ENCODE results near the gene SREBF2.

Gene SREBF2

GRCh38 chr22:41939981-41940831 lies 107.3 kb downstream of the SREBF2 start:
- in situ Hi-C loops (cut with MboI; ENCODE audit: low sequenced_read_pairs) = loop anchor here (10.0 kb wide), 1 partner anchor 245 kb away; the partner anchor contains the start of gene MEI1

DNA sequence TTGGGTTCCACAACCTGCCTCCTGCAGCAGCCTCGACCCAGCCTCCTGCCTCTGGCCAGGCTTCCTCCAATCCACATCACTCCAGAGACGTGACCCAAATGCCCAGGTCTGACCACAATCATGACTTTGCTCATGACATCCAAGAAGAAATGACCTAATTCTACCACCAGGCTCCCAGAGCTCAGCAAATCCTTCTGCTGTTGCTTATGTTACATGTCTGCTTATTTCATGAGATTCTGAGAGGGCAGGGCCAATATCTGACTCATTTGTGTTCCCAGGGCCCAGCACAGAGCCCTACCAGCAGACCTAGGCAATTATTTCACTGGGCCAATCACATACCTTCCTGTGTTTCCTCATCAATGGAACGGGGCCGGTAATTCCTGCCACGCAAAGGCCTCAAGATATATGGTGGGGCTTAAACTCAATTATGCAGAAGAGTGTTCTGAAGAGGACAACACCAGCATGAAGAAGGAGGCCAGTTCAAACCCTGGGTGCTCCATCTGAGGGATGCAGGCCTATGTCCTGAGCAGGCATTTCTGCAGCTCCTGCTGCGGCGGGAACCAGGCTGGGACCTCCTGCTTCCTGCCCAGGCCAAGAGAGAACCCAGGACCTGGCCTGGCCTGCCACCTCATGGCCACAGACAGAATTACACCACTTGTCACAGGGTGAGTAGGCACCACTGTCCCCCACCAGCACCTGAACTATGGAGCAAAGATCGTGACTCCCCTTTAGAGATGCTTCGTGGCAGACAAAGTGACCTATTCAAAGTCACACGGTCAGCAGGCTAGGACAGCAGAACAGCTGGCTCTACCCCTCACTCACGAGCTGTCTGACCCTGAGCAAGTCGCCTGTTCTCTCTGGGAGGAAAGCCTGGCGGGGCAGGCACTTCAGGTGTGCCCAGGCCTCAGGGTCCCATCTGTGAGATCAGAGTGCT lies 108.2 kb downstream of the SREBF2 start:
- in situ Hi-C loops (cut with MboI; ENCODE audit: low sequenced_read_pairs) = loop anchor here (10.0 kb wide), 1 partner anchor 246 kb away; the partner anchor contains the start of gene MEI1

DNA sequence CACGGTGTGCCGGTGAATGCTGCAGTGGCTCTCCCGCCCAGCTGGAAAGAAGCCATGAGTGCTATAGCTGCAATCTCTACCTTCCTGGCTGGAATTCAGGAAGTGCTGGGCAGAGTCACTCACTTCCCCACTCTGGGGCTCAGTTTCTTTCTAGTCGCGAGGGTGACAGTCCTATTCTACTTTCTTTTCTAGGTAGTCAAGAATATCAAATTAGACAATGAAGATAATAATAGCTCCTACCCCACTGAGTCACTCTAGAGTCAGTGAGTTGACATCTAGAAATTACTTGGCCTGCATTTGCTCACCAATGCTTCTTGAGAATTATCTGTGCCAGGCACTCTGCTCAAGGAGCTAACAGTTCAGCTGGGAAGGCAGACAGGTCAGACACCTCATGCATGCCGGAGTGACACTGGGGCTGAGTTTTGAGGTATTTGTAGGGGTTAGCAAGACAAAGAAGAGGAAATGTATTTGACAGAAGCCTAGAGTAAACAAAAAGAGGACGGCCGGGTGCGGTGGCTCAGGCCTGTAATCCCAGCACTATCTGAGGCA lies 110.8 kb downstream of the SREBF2 start:
- in situ Hi-C loops (cut with MboI; ENCODE audit: low sequenced_read_pairs) = loop anchor here (10.0 kb wide), 1 partner anchor 249 kb away; the partner anchor contains the start of gene MEI1

- in situ Hi-C loops (cut with MboI; ENCODE audit: low sequenced_read_pairs) = loop anchor here (10.0 kb wide), 1 partner anchor 252 kb away; the partner anchor contains the start of gene MEI1
Measured at GRCh38 chr22:41946629-41947423, 113.9 kb downstream of the SREBF2 start, which contains the start of gene CENPM. CENPM (minus strand) TSS chr22:41947152; CDS start chr22:41947076, 76 bp downstream.

DNA sequence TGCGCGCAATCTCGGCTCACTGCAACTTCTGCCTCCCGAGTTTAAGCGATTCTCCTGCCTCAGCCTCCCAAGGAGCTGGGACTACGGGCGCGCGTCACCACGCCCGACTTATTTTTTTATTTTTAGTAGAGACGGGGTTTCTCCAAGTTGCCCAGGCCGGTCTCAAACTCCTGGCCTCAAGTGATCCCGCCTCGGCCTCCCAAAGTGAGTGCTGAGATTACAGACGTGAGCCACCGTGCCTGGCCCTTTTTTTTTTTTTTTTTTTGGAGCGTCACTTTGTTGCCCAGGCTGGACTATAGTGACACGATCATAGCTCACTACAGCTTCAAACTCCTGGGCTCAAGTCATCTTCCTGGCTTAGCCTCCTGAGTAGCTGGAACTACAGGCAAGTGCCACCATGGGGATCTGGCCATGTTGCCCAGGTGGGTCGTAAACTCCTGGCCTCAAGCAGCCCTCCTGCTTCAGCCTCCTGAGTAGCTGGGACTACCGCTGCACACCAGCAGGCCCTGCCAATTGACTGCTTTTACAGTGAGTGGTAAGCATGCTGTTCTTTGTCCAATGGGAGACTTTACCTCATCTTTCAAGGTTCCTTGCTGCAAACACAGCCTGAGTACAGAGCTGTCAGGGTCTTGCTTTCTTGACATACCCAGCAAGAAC lies 114.6 kb downstream of the SREBF2 start:
- in situ Hi-C loops (cut with MboI; ENCODE audit: low sequenced_read_pairs) = loop anchor here (10.0 kb wide), 1 partner anchor 253 kb away; the partner anchor contains the start of gene MEI1

DNA sequence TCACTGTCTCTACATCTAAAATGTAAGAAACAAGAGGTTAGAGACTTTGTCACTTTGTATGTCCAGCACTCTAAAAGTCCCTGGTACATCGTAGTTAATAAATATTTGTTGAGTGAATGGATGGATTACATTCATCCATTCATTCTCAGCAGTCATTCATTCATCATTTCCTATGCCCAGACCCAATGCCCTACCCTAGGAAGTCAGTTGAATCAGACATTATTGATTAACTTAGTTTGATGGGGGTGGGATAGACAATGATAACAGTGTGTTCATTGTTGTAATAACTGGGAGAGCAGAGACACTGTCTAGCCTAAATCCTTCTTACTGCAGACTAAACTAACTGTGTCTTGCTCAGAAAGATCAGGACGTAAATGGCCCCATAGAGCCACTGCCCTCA lies 115.2 kb downstream of the SREBF2 start:
- in situ Hi-C loops (cut with MboI; ENCODE audit: low sequenced_read_pairs) = loop anchor here (10.0 kb wide), 1 partner anchor 253 kb away; the partner anchor contains the start of gene MEI1

- in situ Hi-C loops (cut with MboI; ENCODE audit: low sequenced_read_pairs) = loop anchor here (10.0 kb wide), 1 partner anchor 254 kb away; the partner anchor contains the start of gene MEI1
Measured at GRCh38 chr22:41948928-41949296, 116.0 kb downstream of the SREBF2 start.

DNA sequence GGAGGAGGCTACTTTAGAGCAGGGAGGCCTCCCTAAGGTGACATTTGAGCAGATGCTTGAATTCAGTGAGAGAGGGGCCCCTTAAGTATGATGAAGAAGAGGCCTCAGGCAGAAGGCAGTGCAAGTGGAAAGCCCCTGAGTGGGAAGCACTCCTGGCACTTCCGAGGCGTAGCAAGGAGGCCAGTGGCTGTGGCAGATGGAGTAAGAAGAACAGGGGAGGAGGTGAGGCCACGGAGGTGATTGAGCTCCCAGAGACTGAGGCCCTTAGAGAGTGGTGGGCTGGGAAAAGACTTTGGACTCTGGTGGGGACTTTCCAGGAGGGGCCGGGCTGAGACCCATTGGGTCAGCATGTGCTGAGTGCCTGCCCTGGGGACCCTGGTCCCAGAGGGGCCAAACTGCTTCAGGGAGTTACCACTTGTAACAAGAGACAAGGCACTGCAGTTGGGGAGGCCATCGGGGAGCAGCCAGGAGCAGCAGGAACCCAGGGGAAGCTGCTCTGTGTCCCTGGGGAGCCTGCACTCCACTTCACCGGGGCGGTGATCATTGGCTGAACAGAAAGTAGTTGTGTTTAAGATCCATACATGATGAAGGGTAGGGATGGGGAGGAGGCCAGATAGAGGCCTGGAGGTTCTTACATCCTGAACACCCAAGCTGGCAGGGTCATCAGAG lies 116.5 kb downstream of the SREBF2 start:
- in situ Hi-C loops (cut with MboI; ENCODE audit: low sequenced_read_pairs) = loop anchor here (10.0 kb wide), 1 partner anchor 255 kb away; the partner anchor contains the start of gene MEI1

DNA sequence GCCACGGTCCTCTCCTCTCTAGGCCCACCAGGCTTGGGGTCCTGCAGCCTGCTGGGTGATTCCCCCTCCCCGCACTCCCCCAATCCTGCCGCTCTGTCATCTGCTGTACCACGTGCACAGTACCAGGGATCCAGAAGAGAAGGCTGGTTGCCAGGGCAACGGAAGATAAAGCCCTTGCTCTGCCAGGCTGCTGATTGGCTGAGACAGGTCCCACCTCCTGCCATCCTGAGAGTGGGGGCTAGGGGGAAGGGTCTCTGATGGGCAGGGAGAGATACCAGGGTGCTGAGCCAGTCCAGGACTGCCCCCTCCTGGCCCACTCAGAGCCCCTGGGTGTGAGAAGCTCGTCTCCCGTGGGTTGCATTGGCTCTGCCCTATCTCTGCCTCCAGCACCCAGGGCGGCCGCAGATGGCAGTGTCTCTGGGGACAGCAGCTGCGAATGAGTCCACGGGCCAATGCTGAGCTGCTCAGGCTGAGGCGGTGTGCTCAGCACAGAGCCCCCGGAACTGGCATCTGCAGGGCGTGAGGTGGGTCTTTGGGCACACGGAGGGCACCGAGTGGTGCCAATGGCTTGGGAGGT lies 119.1 kb downstream of the SREBF2 start, which contains the start of gene SMIM45:
Gene SMIM45 (plus strand): TSS at position 253 of the 577 bp plus-strand sequence.
- in situ Hi-C loops (cut with MboI; ENCODE audit: low sequenced_read_pairs) = no loop called here

DNA sequence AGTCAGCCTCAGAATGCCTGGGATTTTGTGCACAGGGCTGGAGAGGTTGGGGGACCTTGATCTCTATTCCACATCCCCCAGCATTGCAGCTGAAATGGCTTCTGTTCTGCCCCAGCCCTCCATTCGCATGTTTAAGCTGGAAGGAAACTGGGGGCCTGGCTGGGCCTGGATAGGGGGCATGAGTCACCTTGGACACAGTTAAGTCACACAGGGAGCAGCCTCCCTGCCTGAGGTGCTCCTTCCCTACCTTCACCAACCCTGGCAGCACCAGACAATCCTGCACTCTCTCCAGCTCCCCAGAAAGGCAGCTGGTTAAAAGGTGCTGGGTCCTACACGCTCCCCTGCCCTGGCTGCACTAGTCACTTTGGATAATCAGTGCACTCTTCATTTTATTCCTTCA lies 119.8 kb downstream of the SREBF2 start:
- in situ Hi-C loops (cut with MboI; ENCODE audit: low sequenced_read_pairs) = no loop called here
